A549 treated with DMSO at 1 μM for 4 hours (cell line): Measurements from ENCODE around the gene AFF4. TPM values are rescaled to one million over a fixed set of nuclear protein-coding genes. Genes with fewer than 3 reads are reported as not detected.

Experiments used
- total RNA-seq: library from RNA; stranded (reverse); fragments of 200-300 nt; extraction: Qiagen RNA extraction; gene quantifications from 5 replicates; pipeline ENCODE4 v1.2.3, GENCODE V29; 2022; ENCODE audit warnings: low read depth

AFF4 gene, protein sequence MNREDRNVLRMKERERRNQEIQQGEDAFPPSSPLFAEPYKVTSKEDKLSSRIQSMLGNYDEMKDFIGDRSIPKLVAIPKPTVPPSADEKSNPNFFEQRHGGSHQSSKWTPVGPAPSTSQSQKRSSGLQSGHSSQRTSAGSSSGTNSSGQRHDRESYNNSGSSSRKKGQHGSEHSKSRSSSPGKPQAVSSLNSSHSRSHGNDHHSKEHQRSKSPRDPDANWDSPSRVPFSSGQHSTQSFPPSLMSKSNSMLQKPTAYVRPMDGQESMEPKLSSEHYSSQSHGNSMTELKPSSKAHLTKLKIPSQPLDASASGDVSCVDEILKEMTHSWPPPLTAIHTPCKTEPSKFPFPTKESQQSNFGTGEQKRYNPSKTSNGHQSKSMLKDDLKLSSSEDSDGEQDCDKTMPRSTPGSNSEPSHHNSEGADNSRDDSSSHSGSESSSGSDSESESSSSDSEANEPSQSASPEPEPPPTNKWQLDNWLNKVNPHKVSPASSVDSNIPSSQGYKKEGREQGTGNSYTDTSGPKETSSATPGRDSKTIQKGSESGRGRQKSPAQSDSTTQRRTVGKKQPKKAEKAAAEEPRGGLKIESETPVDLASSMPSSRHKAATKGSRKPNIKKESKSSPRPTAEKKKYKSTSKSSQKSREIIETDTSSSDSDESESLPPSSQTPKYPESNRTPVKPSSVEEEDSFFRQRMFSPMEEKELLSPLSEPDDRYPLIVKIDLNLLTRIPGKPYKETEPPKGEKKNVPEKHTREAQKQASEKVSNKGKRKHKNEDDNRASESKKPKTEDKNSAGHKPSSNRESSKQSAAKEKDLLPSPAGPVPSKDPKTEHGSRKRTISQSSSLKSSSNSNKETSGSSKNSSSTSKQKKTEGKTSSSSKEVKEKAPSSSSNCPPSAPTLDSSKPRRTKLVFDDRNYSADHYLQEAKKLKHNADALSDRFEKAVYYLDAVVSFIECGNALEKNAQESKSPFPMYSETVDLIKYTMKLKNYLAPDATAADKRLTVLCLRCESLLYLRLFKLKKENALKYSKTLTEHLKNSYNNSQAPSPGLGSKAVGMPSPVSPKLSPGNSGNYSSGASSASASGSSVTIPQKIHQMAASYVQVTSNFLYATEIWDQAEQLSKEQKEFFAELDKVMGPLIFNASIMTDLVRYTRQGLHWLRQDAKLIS
- 19.7 to 28.7 TPM (median 25.8 TPM) in 5 replicates for total RNA-seq

DNA sequence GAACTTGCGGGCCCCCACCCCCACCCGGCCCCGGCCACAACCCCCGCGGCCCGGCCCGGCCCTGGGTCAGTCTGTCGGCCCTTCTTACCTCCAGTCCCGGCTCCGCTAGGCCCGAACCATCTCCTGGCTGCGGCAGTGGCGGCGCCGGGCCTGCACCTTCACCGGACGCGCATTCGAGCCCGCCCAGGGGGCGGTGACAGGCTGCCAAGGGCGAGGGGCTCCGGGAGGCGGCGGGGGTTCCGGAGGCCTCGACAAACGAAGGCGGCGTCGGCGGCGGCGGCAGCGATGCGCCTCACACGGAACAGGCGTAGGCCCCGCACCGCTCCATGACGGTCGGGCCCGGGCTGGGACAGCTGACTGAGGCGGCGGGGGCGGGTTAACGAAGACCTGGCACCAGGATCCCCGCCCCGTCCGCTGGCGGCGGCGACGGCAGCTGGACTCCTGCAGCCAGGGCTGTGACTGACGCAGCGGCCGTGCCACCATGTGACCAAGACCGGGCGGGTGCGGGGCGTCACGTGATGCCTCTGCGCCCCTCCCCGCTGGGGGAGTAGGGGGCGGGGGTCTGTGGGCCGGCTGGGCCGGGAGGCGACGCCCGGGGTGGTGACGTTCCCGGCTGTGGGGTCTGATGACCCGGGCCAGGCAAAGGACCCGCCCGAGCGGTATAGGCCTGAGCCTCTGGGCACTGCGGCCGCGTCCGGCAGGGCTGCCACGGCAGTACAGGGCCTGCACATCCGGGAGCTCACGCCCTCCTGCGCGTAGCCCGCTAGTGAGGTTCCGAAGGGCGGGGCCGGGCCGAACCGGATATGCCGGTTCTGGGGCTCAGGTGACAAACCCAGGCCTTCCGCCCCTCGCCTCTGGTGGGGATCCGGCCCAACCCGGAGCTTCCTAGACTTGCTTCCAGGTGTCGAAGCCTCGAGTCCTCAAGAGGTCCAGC is at the start of gene AFF4:
TSS of gene AFF4 (minus strand) at position 464 of the 934 bp plus-strand sequence. CDS start 26,445 bp downstream, outside the sequence.

DNA sequence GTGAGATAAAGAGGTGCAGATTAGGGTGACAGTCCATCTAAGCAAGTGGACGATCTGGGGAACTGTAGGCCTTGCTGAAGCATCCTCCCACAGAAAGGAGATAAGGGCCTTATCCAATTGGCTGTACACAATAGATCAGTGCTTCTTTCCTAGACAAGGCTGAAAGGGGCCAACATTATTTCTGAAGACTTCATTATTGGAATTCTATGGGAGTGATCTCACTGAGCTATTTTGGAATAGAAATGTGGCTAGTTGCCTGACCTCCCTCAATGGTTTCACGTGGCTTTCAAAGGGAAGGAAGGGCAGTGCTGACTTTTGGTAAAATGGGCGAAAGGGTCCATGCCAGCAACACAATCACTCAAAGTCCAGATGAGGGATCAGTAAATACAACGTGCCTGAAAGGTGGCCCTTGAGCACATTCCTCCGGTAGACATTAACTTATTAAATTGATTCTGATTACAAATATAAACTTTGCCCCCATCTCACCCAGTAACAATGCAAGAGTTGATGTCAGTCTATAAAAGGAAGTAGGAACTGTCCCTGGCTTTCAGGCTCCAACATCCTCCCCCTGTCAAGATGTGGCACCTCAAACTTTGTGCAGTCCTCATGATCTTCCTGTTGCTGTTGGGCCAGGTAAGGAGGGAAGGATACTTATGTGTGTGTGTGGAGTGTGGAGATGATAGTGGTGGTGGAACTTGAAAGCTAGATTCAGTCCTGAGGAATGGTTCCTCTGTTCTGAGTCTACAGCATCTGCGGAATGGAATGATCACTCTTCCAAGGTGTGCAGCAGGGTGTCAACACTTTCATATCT is 90.1 kb downstream of the AFF4 start, which contains the start of gene LEAP2:
TSS of gene LEAP2 (plus strand) at position 550 of the 811 bp plus-strand sequence. CDS start at position 577, 27 bp downstream.

DNA sequence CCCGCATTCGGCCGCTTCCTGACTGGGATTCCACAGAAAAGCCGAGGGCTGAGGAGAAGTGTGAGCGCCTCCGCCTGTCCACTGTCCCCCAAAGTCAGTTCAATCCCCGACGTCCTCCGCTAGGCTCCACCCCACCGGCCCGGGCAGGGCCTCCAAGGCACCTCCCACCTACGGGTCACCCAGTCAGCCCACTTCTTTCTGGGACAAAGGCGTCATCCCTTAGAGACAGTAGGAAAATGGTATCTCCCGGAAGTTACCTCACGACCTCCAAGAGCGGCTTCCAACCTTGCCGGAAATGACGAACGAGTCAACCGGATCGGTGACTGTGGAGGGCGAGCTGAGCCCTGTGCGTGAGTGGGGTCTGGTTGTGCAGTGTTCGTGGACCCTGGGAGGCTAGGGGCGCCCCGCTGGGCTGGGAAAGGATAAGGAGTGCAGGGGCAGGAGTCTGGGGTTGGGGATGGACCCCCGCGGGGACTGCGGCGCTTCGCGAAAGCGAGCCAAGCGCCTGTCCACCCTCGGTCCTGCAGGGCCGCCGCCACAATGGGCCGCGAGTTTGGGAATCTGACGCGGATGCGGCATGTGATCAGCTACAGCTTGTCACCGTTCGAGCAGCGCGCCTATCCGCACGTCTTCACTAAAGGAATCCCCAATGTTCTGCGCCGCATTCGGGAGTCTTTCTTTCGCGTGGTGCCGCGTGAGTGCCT is 96.9 kb downstream of the AFF4 start, which contains the start of the genes GDF9 and UQCRQ:
TSS of gene GDF9 (minus strand) at position 128 of the 704 bp plus-strand sequence. CDS start 1,936 bp downstream, outside the sequence.
TSS of gene UQCRQ (plus strand) at position 301 of the 704 bp plus-strand sequence. CDS start at position 541, 240 bp downstream.

DNA sequence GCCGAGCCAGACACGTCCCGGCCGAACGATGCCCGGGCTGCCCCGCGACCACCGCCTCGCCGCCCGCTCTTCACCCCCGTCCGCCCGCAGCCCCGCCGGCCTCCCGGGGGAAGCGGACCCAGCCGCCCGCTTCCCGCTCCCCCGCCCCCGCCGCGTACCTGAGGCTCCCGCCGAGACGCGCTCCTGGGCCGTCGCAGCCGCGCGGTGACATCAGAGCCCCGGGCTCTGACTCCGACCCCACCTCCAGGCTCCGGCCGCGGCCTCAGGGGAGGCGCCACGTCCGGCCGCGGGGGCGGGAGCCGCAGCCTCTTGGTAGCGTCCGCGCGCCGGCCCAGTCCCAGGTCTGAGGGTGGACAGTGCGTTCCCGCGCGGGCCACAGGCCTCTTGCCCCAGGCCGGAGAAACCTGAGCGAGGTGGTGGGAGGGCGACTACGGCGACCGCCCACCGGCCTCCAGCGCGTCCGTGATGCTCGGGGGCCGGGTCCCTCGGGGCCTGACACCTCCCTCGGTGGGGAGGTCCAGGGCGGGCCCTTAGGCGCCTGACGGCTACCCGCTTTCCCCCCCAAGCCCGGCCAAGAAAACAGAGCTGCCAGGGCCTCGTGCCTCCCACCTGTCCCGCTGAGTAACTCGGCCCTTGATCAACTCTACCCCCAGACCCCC is 132.9 kb downstream of the AFF4 start, which contains the start of gene SHROOM1:
TSS of gene SHROOM1 (minus strand) at position 212 of the 659 bp plus-strand sequence. CDS start 4,507 bp downstream, outside the sequence.

Other genes with a start within 250 kb of the AFF4 start
- 8.2 to 12.7 TPM (median 10.9 TPM) in 5 replicates for gene KIF3A, start 226.1 kb downstream of the AFF4 start, total RNA-seq
- 0.06 to 0.56 TPM (median 0.15 TPM) in 4 of 5 replicates, not detected in the other for gene CCNI2, start 216.2 kb downstream of the AFF4 start, total RNA-seq
- gene SEPTIN8, start 186.4 kb downstream of the AFF4 start, total RNA-seq, result 16.5 to 23.2 TPM (median 19.2 TPM) in 5 replicates
- 0.06 to 0.21 TPM (median 0.14 TPM) in 5 replicates for gene SOWAHA, start 150.3 kb downstream of the AFF4 start, total RNA-seq
- gene SHROOM1, start 133.0 kb downstream of the AFF4 start, total RNA-seq, result 8.8 to 10.6 TPM (median 9.9 TPM) in 5 replicates
- 0.20 to 0.32 TPM (median 0.27 TPM) in 5 replicates for gene GDF9, start 97.2 kb downstream of the AFF4 start, total RNA-seq
- gene UQCRQ, start 97.0 kb downstream of the AFF4 start, total RNA-seq, result 414 to 542 TPM (median 494 TPM) in 5 replicates
- 0.55 to 1.5 TPM (median 1.1 TPM) in 5 replicates for gene LEAP2, start 90.0 kb downstream of the AFF4 start, total RNA-seq
- 27.0 to 34.7 TPM (median 30.1 TPM) in 5 replicates for gene ZCCHC10, start 62.9 kb upstream of the AFF4 start, total RNA-seq
- gene HSPA4, start 88.4 kb upstream of the AFF4 start, total RNA-seq, result 136 to 221 TPM (median 195 TPM) in 5 replicates